ENCODE measurements around the gene POU2F3. TPM values are rescaled to one million over a fixed set of nuclear protein-coding genes. Genes with fewer than 3 reads are reported as not detected.

The POU2F3 gene
- total and polyA plus RNA-seq, 2 of the 13 experiments (the other 11 are each of a cell fraction or from before 2014, with no cell fraction given) = not detected

DNA sequence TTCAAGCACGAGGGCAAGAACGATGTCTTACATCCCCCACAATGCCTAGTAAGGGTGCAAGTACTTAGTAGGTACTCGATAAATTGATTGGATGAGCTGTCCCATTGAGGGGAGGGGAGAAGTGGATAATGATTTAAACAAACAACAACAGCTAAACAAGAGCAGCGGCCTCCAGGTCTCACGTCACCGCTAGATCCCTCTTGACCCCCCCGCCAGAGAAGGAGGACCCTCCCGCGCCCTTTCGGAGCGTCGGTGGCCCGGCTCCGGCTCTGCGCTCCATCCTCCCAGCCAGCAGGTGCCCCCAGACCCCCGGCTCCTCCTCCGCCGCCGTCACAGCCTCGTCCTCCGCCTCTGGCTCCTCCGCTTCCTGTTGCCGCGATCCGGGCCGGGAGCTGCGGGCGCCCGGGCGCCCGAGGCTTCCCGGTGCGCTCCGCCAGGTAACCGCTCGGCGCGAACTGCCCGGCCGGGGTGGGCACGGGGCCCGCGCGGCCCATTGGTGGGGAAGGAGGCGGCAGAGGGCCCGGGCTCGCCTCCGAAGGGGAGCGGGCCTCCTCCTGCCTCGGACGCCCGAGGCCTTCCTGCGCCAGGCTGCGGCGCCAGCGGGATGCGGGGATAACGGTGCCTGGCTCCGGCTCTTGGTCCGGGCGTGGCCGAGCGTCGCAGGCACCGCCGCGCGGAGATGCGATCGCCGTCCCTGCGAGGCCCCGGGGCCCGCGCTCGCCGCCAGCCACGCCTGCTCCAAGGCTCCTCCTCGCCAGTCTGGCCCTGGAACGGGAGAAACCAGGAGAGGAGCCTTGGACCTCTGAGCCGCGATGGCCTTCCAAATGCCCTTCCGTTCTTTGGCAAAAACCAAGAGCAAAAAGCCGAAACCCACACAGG, 85.2 kb downstream of the POU2F3 start, which contains the start of gene TLCD5 (continued):
- TF ChIP-seq, protein P1, sequence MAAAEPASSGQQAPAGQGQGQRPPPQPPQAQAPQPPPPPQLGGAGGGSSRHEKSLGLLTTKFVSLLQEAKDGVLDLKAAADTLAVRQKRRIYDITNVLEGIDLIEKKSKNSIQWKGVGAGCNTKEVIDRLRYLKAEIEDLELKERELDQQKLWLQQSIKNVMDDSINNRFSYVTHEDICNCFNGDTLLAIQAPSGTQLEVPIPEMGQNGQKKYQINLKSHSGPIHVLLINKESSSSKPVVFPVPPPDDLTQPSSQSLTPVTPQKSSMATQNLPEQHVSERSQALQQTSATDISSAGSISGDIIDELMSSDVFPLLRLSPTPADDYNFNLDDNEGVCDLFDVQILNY (CRISPR knock-in tag; conservative IDR thresholded peaks at IDR 0.05) = no peak
- TF ChIP-seq, protein P2, sequence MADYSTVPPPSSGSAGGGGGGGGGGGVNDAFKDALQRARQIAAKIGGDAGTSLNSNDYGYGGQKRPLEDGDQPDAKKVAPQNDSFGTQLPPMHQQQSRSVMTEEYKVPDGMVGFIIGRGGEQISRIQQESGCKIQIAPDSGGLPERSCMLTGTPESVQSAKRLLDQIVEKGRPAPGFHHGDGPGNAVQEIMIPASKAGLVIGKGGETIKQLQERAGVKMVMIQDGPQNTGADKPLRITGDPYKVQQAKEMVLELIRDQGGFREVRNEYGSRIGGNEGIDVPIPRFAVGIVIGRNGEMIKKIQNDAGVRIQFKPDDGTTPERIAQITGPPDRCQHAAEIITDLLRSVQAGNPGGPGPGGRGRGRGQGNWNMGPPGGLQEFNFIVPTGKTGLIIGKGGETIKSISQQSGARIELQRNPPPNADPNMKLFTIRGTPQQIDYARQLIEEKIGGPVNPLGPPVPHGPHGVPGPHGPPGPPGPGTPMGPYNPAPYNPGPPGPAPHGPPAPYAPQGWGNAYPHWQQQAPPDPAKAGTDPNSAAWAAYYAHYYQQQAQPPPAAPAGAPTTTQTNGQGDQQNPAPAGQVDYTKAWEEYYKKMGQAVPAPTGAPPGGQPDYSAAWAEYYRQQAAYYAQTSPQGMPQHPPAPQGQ (CRISPR knock-in tag; IDR thresholded peaks at IDR 0.05; ENCODE audit: borderline replicate concordance) = no peak
- TF ChIP-seq HNRNPH1 (optimal IDR thresholded peaks at IDR 0.05; ENCODE audit: low read depth, low read length) = no peak
- TF ChIP-seq, protein P3, sequence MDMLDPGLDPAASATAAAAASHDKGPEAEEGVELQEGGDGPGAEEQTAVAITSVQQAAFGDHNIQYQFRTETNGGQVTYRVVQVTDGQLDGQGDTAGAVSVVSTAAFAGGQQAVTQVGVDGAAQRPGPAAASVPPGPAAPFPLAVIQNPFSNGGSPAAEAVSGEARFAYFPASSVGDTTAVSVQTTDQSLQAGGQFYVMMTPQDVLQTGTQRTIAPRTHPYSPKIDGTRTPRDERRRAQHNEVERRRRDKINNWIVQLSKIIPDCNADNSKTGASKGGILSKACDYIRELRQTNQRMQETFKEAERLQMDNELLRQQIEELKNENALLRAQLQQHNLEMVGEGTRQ (IDR thresholded peaks at IDR 0.05; ENCODE audit: low read depth, low read length) = no peak
- TF ChIP-seq, protein P3 (CRISPR knock-in tag; IDR thresholded peaks at IDR 0.05; ENCODE audit: borderline replicate concordance) = no peak
- no peak for TF ChIP-seq ARHGAP35 (CRISPR knock-in tag; IDR thresholded peaks at IDR 0.05; ENCODE audit: borderline replicate concordance)
- TF ChIP-seq ZNF331 (CRISPR knock-in tag; IDR thresholded peaks at IDR 0.05) = no peak; the same call in 1 of the 2 replicates
- TF ChIP-seq ZFYVE20 (CRISPR knock-in tag; IDR thresholded peaks at IDR 0.05; ENCODE audit: borderline replicate concordance, low read depth) = no peak
- TF ChIP-seq, protein P4, sequence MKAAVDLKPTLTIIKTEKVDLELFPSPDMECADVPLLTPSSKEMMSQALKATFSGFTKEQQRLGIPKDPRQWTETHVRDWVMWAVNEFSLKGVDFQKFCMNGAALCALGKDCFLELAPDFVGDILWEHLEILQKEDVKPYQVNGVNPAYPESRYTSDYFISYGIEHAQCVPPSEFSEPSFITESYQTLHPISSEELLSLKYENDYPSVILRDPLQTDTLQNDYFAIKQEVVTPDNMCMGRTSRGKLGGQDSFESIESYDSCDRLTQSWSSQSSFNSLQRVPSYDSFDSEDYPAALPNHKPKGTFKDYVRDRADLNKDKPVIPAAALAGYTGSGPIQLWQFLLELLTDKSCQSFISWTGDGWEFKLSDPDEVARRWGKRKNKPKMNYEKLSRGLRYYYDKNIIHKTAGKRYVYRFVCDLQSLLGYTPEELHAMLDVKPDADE (CRISPR knock-in tag; IDR thresholded peaks at IDR 0.05) = 0 out of 2 replicates have a peak, but pooled peaks have one; percentile 43
- TF ChIP-seq, protein P5, sequence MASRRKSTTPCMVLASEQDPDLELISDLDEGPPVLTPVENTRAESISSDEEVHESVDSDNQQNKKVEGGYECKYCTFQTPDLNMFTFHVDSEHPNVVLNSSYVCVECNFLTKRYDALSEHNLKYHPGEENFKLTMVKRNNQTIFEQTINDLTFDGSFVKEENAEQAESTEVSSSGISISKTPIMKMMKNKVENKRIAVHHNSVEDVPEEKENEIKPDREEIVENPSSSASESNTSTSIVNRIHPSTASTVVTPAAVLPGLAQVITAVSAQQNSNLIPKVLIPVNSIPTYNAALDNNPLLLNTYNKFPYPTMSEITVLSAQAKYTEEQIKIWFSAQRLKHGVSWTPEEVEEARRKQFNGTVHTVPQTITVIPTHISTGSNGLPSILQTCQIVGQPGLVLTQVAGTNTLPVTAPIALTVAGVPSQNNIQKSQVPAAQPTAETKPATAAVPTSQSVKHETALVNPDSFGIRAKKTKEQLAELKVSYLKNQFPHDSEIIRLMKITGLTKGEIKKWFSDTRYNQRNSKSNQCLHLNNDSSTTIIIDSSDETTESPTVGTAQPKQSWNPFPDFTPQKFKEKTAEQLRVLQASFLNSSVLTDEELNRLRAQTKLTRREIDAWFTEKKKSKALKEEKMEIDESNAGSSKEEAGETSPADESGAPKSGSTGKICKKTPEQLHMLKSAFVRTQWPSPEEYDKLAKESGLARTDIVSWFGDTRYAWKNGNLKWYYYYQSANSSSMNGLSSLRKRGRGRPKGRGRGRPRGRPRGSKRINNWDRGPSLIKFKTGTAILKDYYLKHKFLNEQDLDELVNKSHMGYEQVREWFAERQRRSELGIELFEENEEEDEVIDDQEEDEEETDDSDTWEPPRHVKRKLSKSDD (CRISPR knock-in tag; IDR thresholded peaks at IDR 0.05; ENCODE audit: low read depth) = no peak
- TF ChIP-seq ZFP1 (CRISPR knock-in tag; IDR thresholded peaks at IDR 0.05) = no peak
- TF ChIP-seq, protein P6, sequence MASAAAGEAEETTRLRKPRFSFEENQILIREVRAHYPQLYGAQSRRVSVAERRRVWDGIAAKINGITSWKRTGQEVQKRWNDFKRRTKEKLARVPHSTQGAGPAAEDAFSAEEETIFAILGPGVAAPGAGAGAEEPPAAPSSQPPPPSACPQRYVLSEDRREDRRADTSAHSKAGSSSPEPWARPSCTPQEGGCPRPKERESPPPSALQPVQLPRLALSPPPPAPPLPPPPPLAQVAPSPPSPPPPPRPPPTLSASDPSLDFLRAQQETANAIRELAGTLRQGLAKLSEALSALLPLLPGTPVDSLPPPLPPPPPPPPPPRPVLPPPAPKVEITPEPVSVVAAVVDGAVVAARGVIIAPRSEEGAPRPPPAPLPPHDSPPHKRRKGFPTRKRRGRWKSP (CRISPR knock-in tag; IDR thresholded peaks at IDR 0.05) = peak; percentile 62; the same call in 1 of the 2 replicates
- no peak for TF ChIP-seq ELF4 (CRISPR knock-in tag; IDR thresholded peaks at IDR 0.05; ENCODE audit: borderline replicate concordance)
- TF ChIP-seq ZNF382 (CRISPR knock-in tag; IDR thresholded peaks at IDR 0.05; ENCODE audit: borderline replicate concordance) = no peak
- no peak; the same call in 1 of the 2 replicates for TF ChIP-seq ZNF557 (CRISPR knock-in tag; IDR thresholded peaks at IDR 0.05)
- no peak for TF ChIP-seq ZNF136 (CRISPR knock-in tag; IDR thresholded peaks at IDR 0.05; ENCODE audit: low read depth)
- TF ChIP-seq ZNF501 (CRISPR knock-in tag; IDR thresholded peaks at IDR 0.05) = no peak
